LNCaP clone FGC (cell line): ENCODE results near the gene TRANK1.

Experiments used
- DNase-seq: peaks from one replicate; pipeline ENCODE4 v3.0.0-alpha.2; 2011; ENCODE audit warnings: low read depth
- H3K4me3 ChIP-seq: 2 replicates; pipeline ENCODE4 v1.5.1; 2011; ENCODE audit warnings: mild to moderate bottlenecking, low read depth, low read length, control low read depth
- TF ChIP-seq, protein P1 (sequence below): IDR thresholded peaks from 2 replicates; pipeline ENCODE4 v1.5.1; 2012; ENCODE audit warnings: mild to moderate bottlenecking; ENCODE audit not compliant: control insufficient read depth, insufficient read depth; ENCODE audit errors: extremely low read depth

TRANK1 gene

DNA sequence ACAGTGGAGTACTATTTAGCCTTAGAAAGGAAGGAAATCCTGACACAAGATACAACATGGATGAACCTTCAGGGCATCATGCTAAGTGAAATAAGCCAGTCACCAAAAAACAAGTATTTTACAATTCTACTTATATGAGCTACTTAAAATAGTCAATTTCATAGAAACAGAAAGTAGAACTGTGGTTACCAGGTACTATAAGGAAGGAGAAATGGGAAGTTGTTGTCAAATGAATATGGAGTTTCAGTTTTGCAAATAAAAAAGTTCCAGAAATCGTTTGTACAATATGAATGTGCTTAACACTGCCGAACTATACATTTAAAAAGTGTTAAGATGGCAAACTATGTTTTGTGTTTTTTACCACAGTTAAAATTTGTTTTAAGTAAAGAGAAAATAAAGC is 26.8 kb downstream of the TRANK1 start:
- DNase-seq, result no peak
- no peak overlapping the region for H3K4me3 ChIP-seq
- TF ChIP-seq, protein P1, sequence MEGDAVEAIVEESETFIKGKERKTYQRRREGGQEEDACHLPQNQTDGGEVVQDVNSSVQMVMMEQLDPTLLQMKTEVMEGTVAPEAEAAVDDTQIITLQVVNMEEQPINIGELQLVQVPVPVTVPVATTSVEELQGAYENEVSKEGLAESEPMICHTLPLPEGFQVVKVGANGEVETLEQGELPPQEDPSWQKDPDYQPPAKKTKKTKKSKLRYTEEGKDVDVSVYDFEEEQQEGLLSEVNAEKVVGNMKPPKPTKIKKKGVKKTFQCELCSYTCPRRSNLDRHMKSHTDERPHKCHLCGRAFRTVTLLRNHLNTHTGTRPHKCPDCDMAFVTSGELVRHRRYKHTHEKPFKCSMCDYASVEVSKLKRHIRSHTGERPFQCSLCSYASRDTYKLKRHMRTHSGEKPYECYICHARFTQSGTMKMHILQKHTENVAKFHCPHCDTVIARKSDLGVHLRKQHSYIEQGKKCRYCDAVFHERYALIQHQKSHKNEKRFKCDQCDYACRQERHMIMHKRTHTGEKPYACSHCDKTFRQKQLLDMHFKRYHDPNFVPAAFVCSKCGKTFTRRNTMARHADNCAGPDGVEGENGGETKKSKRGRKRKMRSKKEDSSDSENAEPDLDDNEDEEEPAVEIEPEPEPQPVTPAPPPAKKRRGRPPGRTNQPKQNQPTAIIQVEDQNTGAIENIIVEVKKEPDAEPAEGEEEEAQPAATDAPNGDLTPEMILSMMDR, result no peak

DNA sequence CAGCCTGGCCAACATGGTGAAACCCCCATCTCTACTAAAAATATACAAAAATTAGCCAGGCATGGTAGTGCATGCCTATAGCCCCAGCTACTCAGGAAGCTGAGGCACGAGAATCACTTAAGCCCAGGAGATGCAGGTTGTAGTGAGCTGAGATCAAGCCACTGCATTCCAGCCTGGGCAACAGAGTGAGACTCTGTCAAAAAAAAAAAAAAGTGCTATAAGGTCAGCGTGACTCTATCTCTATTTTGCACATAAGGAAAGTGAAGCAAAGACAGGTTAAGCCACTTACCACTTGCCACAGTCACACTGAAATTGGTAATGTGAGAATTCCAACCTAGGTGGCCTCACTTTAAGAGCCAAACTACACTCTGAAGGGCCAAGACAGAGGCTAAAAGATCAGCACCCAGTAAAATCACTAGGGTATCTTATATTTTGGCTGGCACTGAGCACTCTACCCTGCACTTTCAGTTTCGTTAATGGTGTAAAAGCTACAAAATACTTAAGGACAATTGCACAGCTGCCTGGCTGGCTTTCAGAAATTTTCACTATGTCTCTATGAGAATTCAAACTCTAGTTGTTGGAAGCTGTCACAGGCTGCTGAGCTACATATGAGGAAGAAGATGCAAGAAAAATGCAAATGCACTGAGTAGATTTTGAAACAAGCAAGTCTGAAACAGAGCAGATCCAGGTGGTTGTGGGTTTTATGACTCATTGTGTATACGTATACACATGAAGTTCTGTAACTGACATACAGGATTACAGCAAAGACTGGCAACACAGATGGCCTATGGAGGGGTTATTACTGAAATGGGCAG is 32.7 kb downstream of the TRANK1 start:
- TF ChIP-seq, protein P1, result no peak
- H3K4me3 ChIP-seq, result no peak overlapping the region
- DNase-seq, result no peak

DNA sequence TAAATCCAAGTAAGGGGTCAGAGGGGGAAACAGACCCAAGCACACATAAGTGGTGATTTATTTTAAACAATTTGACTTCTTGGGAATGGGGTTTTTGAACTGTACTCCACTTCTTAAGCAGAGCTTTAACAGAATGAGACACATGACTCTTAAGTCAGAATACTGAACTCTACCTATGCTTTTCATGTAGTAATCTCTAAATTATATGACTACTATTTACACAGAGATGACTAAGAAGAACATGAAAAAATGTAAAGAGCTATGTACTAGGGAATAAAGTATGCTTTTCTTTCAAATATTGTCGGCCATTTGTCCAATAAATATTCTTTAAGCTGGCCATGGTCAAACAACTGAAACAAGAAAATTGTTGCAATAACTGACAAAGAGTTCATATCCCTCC is 35.2 kb downstream of the TRANK1 start:
- TF ChIP-seq, protein P1, result no peak
- no peak for DNase-seq
- no peak overlapping the region for H3K4me3 ChIP-seq

DNA sequence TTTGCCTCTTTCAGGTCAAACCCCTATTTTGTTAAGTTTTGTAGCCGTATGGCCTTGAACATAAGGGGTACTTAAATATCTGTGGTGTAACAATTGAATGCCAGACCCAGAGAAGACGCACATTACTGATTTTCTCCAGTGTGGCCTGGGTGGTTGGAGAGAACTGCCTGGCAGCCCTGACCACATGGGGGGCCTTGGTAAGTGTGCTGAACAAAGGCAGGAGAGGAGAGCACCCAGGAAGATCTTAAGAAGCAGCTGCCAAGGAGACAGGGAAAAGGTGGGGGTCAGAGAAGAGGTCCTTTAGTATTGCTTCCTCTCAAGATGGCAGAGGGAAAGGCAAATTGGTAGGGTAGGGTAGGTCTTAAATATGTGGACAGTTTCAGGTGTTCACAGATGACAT is 35.7 kb downstream of the TRANK1 start:
- DNase-seq, result no peak
- TF ChIP-seq, protein P1, result no peak
- H3K4me3 ChIP-seq, result peak overlapping the region; percentile 58; the same call in 1 of the 2 replicates

DNA sequence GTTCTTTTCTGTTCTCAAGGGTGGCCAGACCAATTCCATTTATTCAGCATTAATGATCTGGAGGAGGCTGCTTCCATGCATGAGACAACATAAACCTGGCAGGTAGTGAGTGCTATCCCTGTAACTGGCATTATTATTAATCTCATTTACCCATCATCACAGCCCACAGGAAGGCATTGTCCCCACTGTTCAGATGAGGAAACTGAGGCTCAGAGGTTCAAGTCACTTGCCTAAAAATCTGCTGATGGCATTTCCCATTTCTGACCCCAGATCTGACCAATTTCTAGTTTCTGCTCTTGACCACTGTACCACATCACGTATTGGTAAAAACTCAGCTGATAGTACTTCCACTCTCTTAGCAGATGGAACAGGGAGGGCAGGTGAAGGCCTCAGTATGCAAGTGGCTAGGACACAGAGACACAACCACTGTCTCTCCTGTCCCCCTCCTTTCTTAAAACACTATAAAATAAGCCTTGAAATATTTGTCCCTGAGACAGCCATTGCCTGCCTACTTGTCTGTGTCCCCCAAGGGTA is 36.1 kb downstream of the TRANK1 start:
- H3K4me3 ChIP-seq, result peak overlapping the region; percentile 58
- TF ChIP-seq, protein P1, result no peak
- DNase-seq, result no peak

DNA sequence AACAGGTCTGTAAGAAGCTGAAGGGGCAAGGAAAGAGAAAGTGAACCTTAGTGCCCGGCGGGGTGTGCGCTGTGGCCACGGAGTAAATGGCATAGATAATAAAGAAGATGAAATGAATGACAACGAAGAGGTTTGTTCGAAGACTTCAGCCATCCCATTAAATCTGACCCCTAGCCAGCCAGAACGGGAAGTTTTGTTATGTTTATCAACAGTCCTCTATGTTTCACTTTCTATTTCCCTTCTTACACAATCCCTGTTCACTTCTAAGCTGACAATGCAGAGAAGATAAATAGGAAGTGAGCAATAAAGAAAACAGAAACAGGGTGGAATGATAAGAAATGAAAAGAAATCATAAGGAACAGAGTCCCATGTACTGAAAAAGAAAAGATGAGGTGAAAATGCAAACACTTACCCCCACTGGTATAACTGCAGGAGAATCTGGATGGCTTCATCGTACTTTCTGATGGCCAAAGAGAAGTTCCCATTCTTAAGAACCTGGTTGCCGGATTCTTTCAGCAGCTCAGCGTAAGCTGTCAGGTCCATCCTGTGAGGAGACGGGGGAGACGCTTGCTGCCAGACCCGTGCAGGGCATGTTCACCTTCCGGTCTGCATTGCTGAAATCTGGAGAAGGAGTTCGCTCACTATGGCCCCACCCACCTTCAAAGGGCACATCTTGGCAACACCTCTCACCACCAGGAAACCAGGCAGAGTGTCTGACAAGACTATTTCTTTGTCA is 36.8 kb downstream of the TRANK1 start:
- peak; percentile 51 for DNase-seq
- peak overlapping the region; percentile 58 for H3K4me3 ChIP-seq
- TF ChIP-seq, protein P1, result no peak
